HG03045 (cell line): ENCODE results near the gene DNMBP.
"Not testable (repeated sequence)": the region's sequence is repeated elsewhere in the genome, so short reads cannot be mapped to it uniquely, and the experiment has no call there.

Source experiments
- ATAC-seq: cut with Tn5 transposase; IDR thresholded peaks from one replicate; pipeline ENCODE4 v1.9.1; 2021; ENCODE audit warnings: mild to moderate bottlenecking, moderate library complexity; ENCODE audit not compliant: unreplicated experiment

The DNMBP gene

GRCh38 chr10:99952799-99953198, 56.9 kb downstream of the DNMBP start:
- no peak for ATAC-seq

- ATAC-seq, result not testable (repeated sequence)
Measured at GRCh38 chr10:99946051-99946450, 63.7 kb downstream of the DNMBP start.

- ATAC-seq, result no peak
Measured at GRCh38 chr10:99945263-99945662, 64.5 kb downstream of the DNMBP start.

GRCh38 chr10:99944860-99945259, 64.9 kb downstream of the DNMBP start:
- no peak for ATAC-seq

- ATAC-seq, result no peak
Measured at GRCh38 chr10:99943908-99944307, 65.8 kb downstream of the DNMBP start.

GRCh38 chr10:99941942-99942820, 67.6 kb downstream of the DNMBP start:
- no peak for ATAC-seq

- ATAC-seq, result peak; percentile 72
Measured at GRCh38 chr10:99938563-99938962, 71.2 kb downstream of the DNMBP start.

GRCh38 chr10:99937630-99938029, 72.1 kb downstream of the DNMBP start:
- no peak for ATAC-seq

- ATAC-seq, result not testable (repeated sequence)
Measured at GRCh38 chr10:99932203-99932957, 77.4 kb downstream of the DNMBP start.

GRCh38 chr10:99930731-99931550, 78.8 kb downstream of the DNMBP start:
- ATAC-seq, result no peak

GRCh38 chr10:99929360-99929759, 80.4 kb downstream of the DNMBP start:
- no peak for ATAC-seq

GRCh38 chr10:99927721-99928280, 81.9 kb downstream of the DNMBP start:
- ATAC-seq, result no peak

- ATAC-seq, result no peak
Measured at GRCh38 chr10:99926925-99927720, 82.6 kb downstream of the DNMBP start.

GRCh38 chr10:99924451-99925255, 85.1 kb downstream of the DNMBP start:
- no peak for ATAC-seq

- no peak for ATAC-seq
Measured at GRCh38 chr10:99921948-99922347, 87.8 kb downstream of the DNMBP start.

GRCh38 chr10:99920901-99921300, 88.8 kb downstream of the DNMBP start:
- ATAC-seq, result no peak

- no peak for ATAC-seq
Measured at GRCh38 chr10:99920486-99920885, 89.3 kb downstream of the DNMBP start.

- no peak for ATAC-seq
Measured at GRCh38 chr10:99917963-99918825, 91.6 kb downstream of the DNMBP start.
